Measurements from ENCODE around the gene GABRG3. TPM values are rescaled to one million over a fixed set of nuclear protein-coding genes. Genes with fewer than 3 reads are reported as not detected.
A peak's percentile ranks its signal among the peaks of the same experiment; 100 is the strongest.

The GABRG3 gene
- total RNA-seq, 1 donor from 2014 or later, result not detected

DNA sequence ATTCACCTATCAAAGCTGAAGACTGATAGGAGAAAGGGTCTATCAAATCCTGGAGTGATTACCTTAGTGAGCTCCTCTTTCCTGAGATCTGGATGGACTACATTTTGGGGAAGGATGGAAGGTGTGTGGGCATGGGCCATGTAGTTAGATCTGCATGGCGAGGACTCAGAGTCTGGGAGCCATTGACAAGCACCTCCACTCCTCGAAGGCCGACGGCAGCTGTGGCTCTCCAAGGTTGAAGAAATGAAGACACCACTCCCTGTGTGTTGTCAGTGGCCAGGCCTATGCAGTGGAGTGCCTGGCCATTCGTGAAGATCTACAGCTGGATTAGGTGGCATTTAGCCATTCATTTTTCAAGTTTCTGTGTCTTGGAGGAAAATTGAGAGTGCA, 509.2 kb downstream of the GABRG3 start:
- ATAC-seq, result no peak

GRCh38 chr15:27480642-27481041, 509.7 kb downstream of the GABRG3 start:
- no peak for ATAC-seq

- no peak for ATAC-seq
These were observed 510.8 kb downstream of the GABRG3 start for GRCh38 chr15:27481768-27482167.

DNA sequence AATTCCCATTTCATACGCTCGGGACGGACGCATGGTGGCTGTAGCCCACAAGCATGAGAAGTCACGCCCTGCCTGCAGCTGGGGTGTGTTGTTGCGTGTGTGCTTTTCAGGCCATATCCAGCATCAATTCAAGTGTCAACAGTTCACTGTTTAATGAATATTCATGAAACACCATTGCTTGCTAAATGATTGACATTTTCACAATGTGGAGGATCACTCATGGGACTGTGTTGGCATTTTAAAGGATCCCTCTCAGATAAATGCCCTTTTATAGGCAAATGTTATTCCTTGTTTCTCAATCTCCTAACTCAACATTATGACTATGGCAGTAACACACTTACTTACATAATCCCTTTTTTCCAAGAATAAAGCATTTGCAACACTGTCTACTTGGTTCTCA, 511.3 kb downstream of the GABRG3 start:
- ATAC-seq, result no peak

DNA sequence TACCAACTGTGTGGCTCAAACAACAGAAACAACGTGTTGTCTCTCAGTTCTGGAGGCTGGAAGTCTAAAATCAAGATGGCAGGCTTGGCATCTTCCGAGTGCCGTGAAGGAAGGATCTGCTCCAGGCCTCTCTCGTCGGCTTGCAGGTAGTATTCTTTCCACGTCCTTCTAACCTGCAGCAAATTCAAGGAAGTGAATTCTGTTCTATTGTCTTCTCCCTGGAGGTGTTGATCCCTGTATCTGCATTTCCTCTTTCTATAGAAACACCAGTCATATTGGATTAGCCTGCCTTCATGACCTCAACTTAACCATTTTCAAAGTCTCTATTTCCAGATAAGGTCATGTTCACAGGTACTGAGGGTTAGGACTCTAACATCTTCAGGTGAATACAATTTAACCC, 512.1 kb downstream of the GABRG3 start:
- ATAC-seq, result peak; percentile 25

GRCh38 chr15:27485265-27485664, 514.3 kb downstream of the GABRG3 start:
- ATAC-seq, result no peak

DNA sequence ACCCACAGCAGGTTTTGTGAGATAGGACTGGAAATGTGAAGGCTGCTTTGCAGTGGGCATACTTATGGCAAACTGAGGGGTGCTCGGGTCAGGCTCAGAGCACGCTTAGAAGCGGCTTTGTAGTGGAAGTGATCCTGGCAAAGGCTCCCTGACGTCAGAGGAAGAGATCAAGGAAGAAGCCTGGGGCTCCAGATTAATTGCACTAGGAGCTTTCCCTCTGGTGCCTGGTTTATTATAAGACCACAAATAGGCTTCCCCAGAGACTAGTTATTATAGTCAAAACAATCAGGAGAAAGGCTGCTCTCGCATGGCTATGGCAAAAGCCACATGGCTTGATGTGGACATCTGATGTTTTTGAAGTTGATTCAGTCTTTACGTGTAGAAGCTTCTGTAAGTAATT, 515.1 kb downstream of the GABRG3 start:
- ATAC-seq, result no peak

GRCh38 chr15:27486683-27487647, 516.0 kb downstream of the GABRG3 start:
- no peak for ATAC-seq

GRCh38 chr15:27487846-27488245, 516.9 kb downstream of the GABRG3 start:
- ATAC-seq, result no peak

- no peak for ATAC-seq
These were observed 520.0 kb downstream of the GABRG3 start for GRCh38 chr15:27490867-27491595.

DNA sequence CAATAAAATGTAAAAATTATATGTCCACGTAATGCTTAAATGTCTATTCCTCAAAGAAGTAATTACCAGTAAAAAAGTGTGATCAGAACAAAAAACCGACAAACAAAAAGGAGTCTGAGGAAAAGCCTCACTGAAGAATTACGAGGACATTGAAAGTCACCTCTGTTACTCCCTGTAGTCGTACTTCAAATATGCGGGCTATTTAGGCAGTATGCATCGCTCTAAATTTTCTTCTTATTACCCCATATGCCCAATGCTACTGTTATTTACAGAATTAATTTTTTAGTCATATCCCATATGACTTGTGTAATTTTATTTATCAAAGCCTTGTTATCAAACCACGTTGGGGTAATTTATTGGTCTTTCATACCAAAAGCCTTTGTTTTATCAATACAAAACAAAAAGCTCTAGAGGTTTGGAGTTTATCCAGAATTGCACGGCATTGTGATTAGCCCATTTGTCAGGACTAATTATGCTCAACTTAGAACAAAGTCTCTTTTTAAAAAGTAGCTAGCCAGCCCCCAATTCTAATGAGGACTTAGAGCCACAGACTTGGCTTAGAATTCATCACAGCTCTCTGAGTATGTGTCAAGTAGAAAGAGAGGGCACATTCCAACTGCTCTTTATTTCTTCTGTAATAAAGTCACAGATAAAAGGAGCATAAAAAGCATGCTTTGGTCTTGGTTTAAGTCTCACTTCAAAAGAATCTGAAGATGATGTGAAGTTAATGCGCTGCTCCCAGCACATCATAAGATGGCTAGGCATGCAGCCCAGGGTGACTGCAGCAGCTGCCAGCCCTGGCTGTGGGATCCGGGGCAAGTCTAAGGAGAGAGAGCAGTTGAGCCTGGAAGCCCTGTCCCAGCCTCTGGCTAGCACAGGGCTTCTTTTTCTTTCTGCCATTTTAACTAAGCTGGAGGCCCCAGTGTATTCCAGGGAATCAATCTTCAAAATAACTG, 521.0 kb downstream of the GABRG3 start:
- ATAC-seq, result no peak

- ATAC-seq, result no peak
These were observed 525.0 kb downstream of the GABRG3 start for GRCh38 chr15:27495963-27496459.

DNA sequence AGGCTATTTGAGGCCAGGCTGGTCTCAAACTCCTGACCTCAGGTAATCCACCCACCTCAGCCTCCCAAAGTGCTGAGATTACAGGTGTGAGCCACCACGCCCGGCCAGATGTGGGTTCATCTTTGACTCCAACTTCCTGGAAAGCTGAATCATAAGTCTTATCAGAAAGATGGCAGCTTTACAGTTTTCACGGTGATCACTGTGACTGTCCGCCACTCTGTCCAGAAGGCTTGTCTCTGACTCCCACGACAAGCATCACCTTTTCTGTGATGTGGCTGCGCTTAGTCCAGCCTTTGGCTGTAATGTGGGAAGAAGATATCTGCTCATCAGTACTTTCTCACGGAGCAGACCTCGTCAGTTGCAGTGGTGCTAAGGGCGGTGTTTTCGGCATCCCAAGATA, 527.7 kb downstream of the GABRG3 start:
- ATAC-seq, result no peak

- ATAC-seq, result no peak
These were observed 528.2 kb downstream of the GABRG3 start for GRCh38 chr15:27499191-27499590.

DNA sequence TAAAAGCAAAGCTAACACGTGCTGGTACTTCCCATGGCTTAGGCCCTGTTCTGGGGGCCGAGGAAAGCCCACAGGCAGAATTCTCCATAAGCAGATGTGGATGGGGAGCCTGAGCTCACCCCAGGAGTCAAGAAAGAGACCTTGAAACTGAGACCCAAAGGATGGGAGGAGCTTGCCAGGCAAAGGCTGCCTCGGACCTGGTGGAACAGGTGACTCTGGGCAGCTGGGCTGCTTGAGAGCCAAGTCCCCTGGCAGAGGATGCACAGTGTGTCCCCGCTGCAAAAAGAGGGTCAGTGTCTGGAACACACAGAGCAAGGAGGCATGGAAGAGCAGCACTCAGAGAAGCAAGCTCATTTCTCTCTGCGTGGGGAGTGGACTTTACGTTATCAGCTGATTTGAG, 528.7 kb downstream of the GABRG3 start:
- no peak for ATAC-seq

GRCh38 chr15:27500206-27500605, 529.2 kb downstream of the GABRG3 start:
- ATAC-seq, result no peak

DNA sequence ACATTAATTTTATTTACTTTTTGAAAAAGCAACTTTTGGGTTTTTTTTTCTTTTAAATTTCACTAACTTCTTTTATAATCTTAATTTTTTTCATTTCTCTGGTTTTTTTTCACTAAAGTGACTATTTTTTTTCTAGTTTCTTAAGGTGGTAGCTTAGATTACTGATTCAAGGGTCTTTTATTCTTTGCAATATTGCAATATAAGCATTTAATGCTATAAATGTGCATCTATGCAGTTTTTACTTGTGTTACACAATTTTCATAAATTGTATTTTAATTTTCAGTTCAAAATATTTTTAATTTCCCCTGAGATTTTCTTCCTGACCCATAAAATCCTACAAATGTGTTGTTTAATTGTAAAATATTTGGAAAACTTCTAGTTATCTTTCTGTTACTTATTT, 535.8 kb downstream of the GABRG3 start:
- no peak for ATAC-seq

GRCh38 chr15:27509014-27509413, 538.0 kb downstream of the GABRG3 start:
- ATAC-seq, result no peak

DNA sequence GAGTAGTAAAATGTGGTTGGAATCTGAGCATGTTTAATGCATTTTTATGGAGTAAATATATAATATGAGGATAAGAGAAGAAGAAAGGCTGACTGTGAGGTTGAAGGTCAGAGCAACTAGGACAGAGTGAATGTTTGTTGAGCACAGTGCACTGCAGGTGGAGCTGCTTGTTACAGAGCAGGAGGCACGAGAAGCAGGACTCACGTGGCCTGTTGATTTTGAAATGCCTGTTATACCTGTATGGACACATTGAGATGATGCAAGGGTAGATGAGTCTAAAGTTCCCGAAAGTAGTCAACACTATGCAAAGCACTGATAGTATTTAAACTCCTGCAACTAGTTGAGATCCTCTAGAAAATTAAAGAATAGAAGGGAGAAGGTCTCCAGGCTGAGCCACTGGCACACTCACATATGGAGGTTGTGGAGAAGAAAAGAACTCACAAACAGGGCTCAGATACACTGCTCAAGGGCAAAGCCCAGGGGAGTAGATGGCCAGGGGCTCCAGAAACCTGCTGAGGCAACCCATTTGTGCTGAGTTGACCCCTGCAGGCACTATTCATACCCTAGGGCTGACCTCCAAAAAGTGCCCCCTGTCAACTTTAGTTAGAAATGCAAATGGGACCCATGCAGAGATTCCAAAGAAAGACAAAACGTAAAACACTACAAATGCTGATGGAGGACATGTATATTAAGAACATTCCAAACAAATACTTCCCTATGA, 541.5 kb downstream of the GABRG3 start:
- peak; percentile 98 for ATAC-seq

DNA sequence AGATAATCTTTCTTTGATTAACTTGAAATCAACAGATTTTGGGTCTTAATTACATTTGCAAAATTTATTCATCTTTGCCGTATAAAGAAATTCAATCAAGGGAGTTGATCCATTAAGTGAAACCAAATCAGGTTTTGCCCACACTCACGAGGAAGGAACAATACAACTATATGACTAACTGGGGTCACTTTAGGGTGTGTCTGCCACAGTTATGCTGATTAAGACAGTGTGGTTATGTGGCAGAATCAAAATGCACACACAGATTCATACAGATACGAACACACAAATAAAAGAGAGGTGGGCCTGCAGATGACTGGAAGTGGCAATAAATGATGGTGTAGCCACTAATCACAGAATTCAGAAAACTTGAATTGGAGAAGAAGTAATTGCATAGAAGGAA, 543.5 kb downstream of the GABRG3 start:
- ATAC-seq, result peak; percentile 84

DNA sequence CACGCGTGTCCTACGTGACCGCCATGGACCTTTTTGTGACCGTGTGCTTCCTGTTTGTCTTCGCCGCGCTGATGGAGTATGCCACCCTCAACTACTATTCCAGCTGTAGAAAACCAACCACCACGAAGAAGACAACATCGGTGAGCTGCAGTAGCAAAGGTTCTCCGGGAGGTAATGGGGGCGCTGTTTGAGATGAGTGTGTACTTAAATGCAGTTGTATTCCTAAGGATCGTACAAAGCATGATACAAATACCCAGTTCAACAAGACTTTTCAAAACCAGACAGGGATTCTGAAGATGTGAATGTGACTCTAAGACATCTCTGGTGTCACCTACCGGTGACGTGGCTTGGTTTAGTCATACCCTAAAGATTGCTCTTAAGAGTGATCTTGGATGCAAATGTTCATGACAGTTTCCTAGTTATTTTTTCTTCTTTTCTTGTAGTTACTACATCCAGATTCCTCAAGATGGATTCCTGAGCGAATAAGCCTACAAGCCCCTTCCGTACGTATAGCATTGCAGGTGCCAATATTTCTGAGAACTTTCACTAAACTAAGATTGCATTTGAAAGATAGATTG, 556.6 kb downstream of the GABRG3 start:
- ATAC-seq, result no peak

All from esophagus mucosa (tissue), 1 donor.